DOHH2 (cell line): ENCODE measurements around the gene RAET1E.
A peak's percentile ranks its signal among the peaks of the same experiment; 100 is the strongest.
"Not testable (repeated sequence)": the region's sequence is repeated elsewhere in the genome, so short reads cannot be mapped to it uniquely, and the experiment has no call there.

Source experiments
- H3F3A ChIP-seq: fragments of 200-600 bp; sonication (generic), shearing (Covaris generic); 2 replicates; pipeline ENCODE4 v1.6.0; 2016; ENCODE audit warnings: antibody characterized with exemption, mild to moderate bottlenecking; ENCODE audit not compliant: control insufficient read depth, insufficient read depth
- H3K27ac ChIP-seq: fragments of 200-600 bp; sonication (generic); 2 replicates; pipeline ENCODE4 v1.5.1; 2014; ENCODE audit warnings: low read depth, mild to moderate bottlenecking, low read length, moderate library complexity
- H3K27me3 ChIP-seq: fragments of 200-600 bp; sonication (generic); 2 replicates; pipeline ENCODE4 v1.6.1; 2014; ENCODE audit warnings: mild to moderate bottlenecking, low read length, mixed read lengths; ENCODE audit not compliant: control insufficient read depth
- H3K36me3 ChIP-seq: fragments of 200-600 bp; sonication (generic); 2 replicates; pipeline ENCODE4 v1.6.1; 2014; ENCODE audit warnings: mild to moderate bottlenecking, low read length, moderate library complexity, mixed read lengths; ENCODE audit not compliant: control insufficient read depth
- H3K4me1 ChIP-seq: fragments of 200-600 bp; sonication (generic); 2 replicates; pipeline ENCODE4 v1.6.1; 2014; ENCODE audit warnings: mild to moderate bottlenecking, low read length, mixed read lengths; ENCODE audit not compliant: control insufficient read depth
- H3K4me2 ChIP-seq: fragments of 200-600 bp; sonication (generic); 2 replicates; pipeline ENCODE4 v1.6.0; 2014; ENCODE audit warnings: mild to moderate bottlenecking, low read length, moderate library complexity
- H3K4me3 ChIP-seq: fragments of 200-600 bp; sonication (generic); 2 replicates; pipeline ENCODE4 v1.5.1; 2014; ENCODE audit warnings: mild to moderate bottlenecking, low read length, mixed read lengths
- H3K79me2 ChIP-seq: fragments of 200-600 bp; sonication (generic); 2 replicates; pipeline ENCODE4 v1.6.1; 2014; ENCODE audit warnings: mild to moderate bottlenecking, low read length, mixed read lengths; ENCODE audit not compliant: control insufficient read depth
- H3K9me2 ChIP-seq: fragments of 200-600 bp; sonication (generic); replicated peaks from 2 replicates; pipeline ENCODE4 v1.6.1; 2014; ENCODE audit warnings: mild to moderate bottlenecking, low read length, mixed read lengths; ENCODE audit not compliant: control insufficient read depth
- H3K9me3 ChIP-seq: fragments of 200-600 bp; sonication (generic); 2 replicates; pipeline ENCODE4 v1.6.1; 2014; ENCODE audit warnings: antibody characterized with exemption, low read length, mixed read lengths; ENCODE audit not compliant: control insufficient read depth, insufficient read depth
- H4K20me1 ChIP-seq: fragments of 200-600 bp; sonication (generic); 2 replicates; pipeline ENCODE4 v1.6.0; 2014; ENCODE audit warnings: low read depth, mild to moderate bottlenecking, antibody characterized with exemption, low read length, moderate library complexity; ENCODE audit not compliant: control insufficient read depth, insufficient read depth
- CTCF ChIP-seq: fragments of 200-600 bp; sonication (generic); IDR thresholded peaks from one replicate; pipeline ENCODE4 v1.5.1; 2014; ENCODE audit warnings: antibody characterized with exemption, mild to moderate bottlenecking, low read depth, low read length; ENCODE audit not compliant: poor library complexity, severe bottlenecking
- EZH2phosphoT487 ChIP-seq: fragments of 200-600 bp; sonication (generic); IDR thresholded peaks from 2 replicates; pipeline ENCODE4 v1.6.1; 2017; ENCODE audit warnings: borderline replicate concordance, mild to moderate bottlenecking, antibody characterized with exemption, low read length, moderate library complexity, mixed read lengths

RAET1E gene

GRCh38 chr6:149923327-149923986 lies 25.5 kb upstream of the RAET1E start:
- Histone ChIP-seq H3K4me2 (peak overlapping the region; percentile 56), H3K9me2 (no peaks in the 10 kb centered on the region), H4K20me1 (no peaks in the 10 kb centered on the region), H3F3A (no peaks in the 10 kb centered on the region), H3K79me2 (no peaks in the 10 kb centered on the region), H3K27me3 (peaks cover 58% of the 10 kb centered on the region), H3K4me3 (peak overlapping the region; percentile 37), H3K4me1 (peaks cover 20% of the 10 kb centered on the region), H3K36me3 (no peaks in the 10 kb centered on the region), H3K27ac (no peak overlapping the region), H3K9me3 (no peaks in the 10 kb centered on the region)
- TF ChIP-seq EZH2phosphoT487 (no peak), CTCF (no peak)

- H3K79me2 ChIP-seq, result no peaks in the 10 kb centered on the region
- peaks cover 20% of the 10 kb centered on the region for H3K4me1 ChIP-seq
- H4K20me1 ChIP-seq, result no peaks in the 10 kb centered on the region
- no peaks in the 10 kb centered on the region for H3K36me3 ChIP-seq
- peak within 1 kb of the TSS; percentile 37 for H3K4me3 ChIP-seq
- H3F3A ChIP-seq, result no peaks in the 10 kb centered on the region
- TF ChIP-seq CTCF (no peak), EZH2phosphoT487 (no peak)
- H3K9me3 ChIP-seq, result no peaks in the 10 kb centered on the region
- peaks cover 58% of the 10 kb centered on the region for H3K27me3 ChIP-seq
- peak within 1 kb of the TSS; percentile 56 for H3K4me2 ChIP-seq
- no peaks in the 10 kb centered on the region for H3K9me2 ChIP-seq
- H3K27ac ChIP-seq, result no peak within 1 kb of the TSS
Observed at GRCh38 chr6:149922642-149923326, 24.9 kb upstream of the RAET1E start, which contains the start of gene RAET1G. Gene RAET1G, minus strand, starts transcription at chr6:149923121. Its CDS starts 111 bp downstream, at chr6:149923010.

- H3K36me3 ChIP-seq, H3K4me2 ChIP-seq, H3K9me2 ChIP-seq, H3K9me3 ChIP-seq, H3K79me2 ChIP-seq, H3F3A ChIP-seq, H3K4me3 ChIP-seq, H3K27ac ChIP-seq, H4K20me1 ChIP-seq: not testable (repeated sequence)
- Histone ChIP-seq H3K27me3 (peaks cover 58% of the 10 kb centered on the region), H3K4me1 (peaks cover 20% of the 10 kb centered on the region)
Observed at GRCh38 chr6:149922091-149922490, 24.2 kb upstream of the RAET1E start.

GRCh38 chr6:149921361-149921760 lies 23.4 kb upstream of the RAET1E start:
- H3K79me2 ChIP-seq, result no peaks in the 10 kb centered on the region
- peaks cover 55% of the 10 kb centered on the region for H3K27me3 ChIP-seq
- H3K27ac ChIP-seq, result no peak overlapping the region
- H3K36me3 ChIP-seq, result no peaks in the 10 kb centered on the region
- H3K9me2 ChIP-seq, result no peaks in the 10 kb centered on the region
- no peaks in the 10 kb centered on the region for H3K9me3 ChIP-seq
- TF ChIP-seq CTCF (no peak), EZH2phosphoT487 (no peak)
- H4K20me1 ChIP-seq, result no peaks in the 10 kb centered on the region
- H3K4me2 ChIP-seq, result no peak overlapping the region
- H3K4me3 ChIP-seq, result no peak overlapping the region
- peaks cover 18% of the 10 kb centered on the region for H3K4me1 ChIP-seq
- H3F3A ChIP-seq, result no peaks in the 10 kb centered on the region
